GM19240 (cell line): ENCODE data around the gene FREM2.

ENCODE experiments used
- DNase-seq: peaks from one replicate; pipeline ENCODE4 v3.0.0; 2011; ENCODE audit warnings: low spot score; ENCODE audit not compliant: insufficient read length

Gene FREM2

DNA sequence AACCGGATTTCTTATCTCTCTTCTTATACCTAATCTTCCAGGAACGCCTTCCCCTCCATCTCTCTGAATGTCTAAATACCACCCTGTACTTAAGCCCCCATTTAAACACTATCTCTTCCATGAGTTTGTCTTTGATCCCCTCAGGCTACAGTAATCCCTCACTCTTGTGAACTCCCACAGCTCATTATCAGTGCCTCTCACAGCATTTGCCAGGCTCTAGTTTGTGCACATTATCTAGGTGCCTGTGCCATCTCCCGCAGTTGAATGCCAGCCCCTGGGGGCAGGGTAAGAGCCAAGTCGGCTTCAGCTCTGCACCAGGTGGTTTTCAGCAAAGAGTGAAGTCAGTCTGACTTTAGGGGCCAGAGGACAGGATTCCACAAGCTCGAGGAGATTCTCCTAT, 71.4 kb downstream of the FREM2 start:
- no peak for DNase-seq

DNA sequence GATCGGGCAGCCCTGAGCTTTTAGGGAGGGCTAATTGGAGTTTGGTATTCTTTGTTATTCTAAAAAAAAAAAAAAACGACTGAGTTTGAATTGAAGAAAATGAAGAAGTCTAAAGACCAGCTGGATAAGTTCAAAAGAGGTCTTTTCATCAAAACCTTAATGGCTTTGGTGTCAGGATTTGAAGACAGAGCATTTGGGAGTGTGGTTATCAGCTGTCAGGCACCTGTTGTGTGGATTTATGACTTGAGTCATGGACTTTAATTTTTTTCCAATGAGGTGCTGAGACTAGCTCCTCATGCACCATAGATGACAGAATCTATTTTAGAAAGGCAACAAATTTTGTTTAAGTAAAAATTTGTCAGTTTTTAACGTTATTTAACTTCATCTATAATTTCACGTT, 72.5 kb downstream of the FREM2 start:
- no peak for DNase-seq

DNA sequence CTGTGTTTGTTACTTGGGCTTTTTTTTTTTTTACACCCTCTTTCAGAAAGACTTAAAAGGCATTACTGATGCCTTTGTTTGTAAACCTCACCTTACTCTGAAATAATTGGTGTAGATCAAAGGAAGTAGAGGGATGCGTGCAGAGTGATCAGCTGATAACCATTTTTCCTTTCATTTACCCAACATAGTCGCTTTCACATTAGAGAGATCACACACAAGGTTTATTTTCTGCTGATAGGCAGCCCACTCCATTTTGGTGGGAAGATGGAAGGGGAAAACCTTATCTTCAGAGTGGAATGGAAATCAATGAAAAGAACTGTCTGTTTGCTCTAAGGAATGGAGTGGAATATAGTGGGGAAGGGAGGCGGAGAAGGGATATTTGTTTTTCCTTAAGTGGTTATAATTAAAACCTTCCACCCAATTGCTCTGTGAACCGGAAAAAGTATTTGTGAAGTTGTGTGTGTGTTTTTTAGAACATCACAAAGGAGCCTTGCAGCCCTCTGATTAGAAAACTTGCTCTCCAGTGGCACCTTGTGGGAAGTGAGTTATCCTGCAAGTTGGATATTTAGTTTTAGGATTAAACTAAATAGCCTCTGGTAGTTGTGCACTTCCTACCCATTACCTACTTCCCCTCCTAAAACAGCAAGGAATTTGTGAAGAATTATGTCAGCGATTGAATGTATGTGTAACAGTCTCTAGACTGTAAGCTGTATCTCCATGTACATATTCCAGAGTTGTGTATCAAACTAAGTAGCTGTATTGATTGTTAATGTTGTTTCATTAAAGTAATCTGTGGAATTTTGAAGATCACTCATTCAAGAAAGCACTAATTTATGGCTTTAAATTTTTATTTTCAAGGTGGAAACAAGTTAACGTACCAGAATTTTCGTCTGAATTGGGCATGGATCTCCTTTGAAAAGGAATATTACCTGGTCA, 76.8 kb downstream of the FREM2 start:
- no peak for DNase-seq

DNA sequence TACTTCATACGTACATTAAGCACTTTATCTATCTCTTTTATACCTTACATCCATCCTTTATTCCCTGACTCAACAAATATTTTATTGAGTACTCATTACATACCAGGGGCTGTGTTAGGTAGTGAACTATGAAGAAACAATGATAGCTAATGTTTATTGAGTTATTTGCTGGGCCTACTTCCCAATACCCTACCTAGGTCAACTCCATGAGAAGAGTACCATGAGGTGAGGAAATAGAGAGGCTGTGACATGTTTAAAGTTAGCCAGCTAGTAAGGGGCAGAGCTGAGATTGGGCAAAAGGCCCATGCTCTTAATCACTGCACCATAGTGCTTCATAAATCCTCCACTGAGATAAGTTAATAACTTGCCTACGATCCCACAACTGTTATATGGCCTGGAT, 79.9 kb downstream of the FREM2 start:
- DNase-seq: no peak

DNA sequence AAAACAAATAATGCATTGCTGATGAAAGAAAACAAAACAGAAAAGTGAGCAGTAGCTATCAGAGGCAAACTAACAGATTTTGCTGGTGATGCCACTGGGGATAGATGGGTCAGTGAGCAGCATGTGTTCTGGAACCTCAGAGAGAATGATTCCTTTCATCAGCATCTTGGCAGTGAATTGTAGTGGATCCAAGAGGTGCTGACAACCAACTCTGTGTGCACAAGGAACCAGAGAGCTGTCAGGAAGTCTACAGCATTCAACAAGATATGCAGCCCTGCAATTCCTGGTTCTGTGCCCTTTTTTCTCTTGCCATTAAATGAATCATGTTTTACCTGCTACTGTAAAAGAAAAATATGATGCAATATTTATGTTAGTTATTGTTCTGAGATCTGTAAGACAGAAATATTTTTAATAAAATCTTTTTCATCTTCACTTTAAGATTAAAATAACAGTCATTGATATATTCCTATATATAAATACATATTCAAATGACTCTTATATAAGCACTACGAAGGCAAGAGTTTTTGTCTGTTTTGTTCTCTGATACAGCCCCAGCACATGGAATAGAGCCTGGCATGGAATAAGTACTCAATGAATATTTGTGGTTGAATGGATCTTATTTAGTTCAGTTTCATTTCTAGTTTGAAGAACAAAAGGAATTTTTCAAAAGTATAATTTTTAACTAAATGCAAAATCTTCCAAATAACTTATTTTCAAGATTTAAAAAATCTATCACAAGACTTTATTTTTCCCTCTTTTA, 80.8 kb downstream of the FREM2 start:
- no peak for DNase-seq

DNA sequence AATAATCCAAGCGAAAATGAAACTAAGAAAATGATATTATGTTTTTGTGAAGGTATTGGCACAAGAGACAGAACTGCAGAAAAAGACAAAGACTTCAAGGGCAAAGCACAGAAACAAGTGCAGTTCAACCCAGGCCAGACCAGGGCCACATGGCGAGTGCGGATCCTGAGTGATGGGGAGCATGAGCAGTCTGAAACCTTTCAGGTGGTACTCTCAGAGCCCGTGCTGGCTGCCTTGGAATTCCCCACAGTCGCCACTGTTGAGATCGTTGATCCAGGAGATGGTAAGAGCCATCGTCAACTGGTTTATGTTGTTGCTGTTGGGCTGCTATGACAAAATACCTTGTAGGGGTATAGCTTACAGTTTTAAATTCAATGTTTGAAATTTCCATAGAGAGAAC, 82.6 kb downstream of the FREM2 start:
- no peak for DNase-seq

DNA sequence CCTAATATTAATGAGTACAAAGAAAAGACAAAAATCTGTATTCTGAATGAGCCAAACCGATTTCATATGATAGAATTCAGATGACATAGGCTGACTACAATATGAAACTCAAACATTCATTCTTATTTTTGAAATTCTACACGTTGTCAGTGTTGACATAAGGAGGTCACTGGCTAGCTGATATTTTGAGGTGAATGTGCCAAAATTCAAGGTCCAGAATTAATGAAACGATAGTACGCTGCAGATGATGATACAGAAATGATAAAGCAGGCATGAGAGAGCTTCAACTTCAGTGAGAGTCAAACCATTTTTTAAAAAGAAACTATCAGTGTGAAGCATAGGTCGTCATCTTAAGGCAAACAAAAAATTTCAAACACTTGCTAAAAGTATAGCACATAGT, 88.2 kb downstream of the FREM2 start:
- DNase-seq: no peak

DNA sequence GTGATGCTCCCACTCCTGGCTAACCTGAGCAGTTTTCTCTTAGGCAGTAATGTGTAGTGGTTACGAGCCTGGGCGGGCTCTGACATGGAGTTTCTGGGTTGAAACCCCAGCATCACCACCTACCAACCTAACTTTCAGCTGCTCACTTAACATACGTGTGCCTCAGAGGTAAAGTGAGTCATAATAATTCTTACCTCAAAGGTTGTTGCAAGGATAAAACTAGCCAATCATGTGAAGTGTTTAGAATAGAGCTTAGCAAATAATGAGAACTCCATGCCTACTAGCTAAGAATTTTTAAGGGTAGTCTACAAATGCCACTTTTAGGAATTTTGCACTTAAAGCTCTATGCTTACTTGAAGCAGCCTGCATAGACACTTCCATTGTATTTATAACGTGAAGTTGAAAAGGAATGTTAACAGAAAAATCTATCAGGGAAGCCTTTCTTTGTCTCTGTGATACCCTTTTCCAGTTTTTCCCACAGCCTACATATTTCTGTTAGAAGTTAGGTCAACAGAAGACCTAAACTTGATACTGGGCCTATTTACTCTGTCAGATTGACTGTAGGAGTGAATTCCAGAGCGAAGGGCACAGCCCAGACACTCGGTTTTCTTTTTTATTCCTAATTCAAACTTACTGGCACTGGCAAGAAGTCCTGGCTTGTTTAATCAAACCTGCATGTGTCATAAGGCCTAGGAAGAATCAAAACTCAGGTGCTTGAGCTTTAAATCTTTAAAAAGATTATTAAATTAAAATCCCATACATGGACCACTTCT, 90.7 kb downstream of the FREM2 start:
- no peak for DNase-seq

DNA sequence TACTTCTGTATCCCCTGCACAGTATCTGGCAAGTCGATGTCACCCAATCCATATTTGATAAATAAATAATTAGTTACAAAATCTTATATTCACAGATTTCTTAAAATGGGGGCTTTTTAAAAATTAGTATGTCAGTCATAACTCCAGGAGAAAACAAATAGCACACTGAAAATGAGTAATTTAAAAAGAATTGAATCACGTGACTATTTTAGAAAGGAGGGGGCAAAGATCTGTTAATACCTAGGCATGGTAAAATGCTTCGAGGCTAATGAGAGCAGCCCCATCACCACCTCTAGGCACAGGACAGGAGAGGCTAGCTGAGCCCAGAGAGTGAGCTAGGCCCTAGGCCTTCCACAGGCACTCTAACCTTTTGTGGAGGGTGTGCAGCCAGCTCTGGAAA, 94.7 kb downstream of the FREM2 start:
- DNase-seq: no peak

DNA sequence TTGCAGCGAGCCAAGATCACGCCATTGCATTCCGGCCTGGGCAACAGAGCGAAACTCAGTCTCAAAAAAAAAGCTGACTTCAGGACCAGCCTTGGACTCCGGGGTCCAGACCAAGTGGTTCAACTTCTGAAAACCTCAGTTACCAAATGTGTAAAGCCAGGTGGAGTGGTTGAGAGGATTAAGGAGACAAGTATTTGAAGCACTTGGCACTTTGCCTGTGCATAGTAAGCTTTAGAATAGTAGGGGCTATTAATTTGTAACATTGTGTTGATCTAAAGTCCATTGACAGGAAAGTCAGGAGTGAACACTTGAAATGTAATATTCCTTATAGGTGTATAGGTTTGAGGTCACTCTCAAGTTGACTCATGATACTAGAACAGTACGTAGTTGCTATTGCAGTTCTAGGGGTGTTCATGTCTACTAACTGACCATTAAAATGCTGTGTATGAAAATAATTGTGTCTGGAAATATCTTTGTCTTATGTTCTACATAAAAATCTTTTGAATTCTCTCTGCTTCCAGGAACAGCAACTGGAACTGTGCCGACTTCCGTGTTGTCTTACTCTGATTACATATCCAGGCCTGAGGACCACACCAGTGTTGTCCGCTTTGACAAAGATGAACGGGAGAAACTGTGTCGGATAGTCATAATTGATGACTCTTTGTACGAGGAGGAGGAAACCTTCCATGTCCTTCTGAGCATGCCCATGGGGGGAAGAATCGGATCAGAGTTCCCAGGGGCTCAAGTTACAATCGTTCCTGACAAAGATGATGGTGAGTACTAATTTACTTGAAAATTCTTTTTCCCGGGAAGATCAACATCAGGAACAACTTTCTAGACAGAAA, 97.4 kb downstream of the FREM2 start:
- no peak for DNase-seq

DNA sequence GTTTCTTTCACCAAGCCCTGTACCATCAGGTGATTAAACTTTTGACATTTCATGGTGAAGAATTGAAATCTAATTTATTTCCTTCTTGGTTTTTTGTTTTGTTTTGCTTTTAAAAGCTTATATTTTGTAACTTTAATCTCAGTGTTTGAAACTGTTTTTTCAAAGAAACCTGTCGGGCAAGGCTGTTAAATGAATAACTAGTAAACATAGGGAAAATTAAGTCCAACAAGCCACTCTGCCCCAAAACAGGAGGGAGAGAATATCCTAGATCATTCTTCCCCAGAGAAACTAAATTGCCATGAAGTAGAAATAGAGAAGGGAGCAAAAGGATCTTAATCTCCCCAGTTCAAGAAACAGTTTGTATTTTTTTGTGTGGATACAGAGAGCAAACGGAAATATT, 98.2 kb downstream of the FREM2 start:
- DNase-seq: no peak

DNA sequence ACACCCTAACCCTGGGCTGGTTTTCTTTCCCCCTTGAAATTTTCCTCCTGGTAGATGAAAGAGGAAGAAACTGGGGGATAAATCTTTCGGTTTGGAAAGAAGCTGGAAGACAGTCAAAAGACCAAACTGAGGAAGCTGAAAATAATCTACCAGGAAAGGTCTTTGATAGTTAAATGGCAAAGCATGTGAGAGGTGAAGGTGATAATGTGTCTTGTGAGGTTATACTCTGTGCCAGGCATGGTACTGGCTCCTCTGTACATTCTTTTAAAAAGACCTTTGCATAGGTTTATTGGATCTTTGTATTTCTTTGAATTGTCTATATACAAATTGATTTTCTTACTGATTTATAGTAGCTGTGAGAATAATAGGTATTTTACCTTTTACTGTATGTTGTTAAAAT, 98.6 kb downstream of the FREM2 start:
- no peak for DNase-seq

DNA sequence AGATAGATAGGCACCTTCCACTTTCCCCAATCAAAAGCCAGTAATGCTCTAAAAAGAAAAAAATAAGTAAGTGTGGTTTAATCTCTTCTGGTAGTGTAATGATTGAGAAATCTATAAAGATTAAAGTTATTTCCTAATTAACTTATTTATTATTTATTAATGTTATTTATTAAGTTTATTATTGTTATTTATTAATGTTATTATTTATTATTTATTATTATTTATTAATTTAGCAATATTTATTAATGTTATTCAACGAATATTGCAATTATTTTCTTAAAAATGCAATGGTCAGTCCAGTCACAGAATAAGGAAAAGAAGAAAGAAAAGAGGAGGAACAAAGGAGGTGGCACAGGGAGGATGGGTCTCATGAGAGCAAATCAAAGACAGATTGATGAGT, 100.7 kb downstream of the FREM2 start:
- no peak for DNase-seq

DNA sequence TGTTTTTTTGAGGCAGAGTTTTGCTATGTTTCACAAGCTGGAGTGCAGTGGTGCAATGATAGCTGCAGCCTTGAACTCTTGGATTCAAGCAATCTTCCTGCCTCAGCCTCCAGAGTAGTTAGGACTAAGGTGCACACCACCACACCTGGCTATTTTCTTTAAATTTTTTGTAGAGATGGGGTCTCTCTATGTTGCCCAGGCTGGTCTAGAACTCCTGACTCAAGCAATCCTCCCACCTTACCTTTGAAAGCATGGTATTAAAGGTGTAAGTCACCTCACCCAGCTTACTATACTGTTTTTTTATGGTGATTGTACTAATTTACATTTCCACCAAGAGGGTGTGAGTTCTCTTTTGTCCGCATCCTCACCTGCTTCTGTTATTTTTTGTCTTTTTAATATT, 110.0 kb downstream of the FREM2 start:
- no peak for DNase-seq

DNA sequence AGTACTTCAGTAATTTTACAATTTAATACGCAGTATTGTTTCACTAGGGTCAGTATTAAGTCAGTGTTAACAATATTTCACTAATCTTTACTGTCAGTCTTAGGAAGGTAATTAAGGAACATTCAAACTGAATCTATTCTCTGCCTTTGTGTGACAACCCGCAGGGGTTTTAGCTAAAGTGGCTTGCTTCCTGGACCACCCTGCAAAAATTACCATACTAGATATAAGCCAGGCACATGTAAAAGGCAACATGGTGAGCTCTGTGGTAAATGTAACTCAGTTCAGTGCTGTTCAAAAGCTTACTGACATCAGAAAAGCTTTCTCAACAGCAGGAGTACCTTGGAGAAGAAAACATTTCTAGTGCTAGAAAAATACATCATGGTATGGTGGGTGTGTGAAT, 116.7 kb downstream of the FREM2 start:
- no peak for DNase-seq

DNA sequence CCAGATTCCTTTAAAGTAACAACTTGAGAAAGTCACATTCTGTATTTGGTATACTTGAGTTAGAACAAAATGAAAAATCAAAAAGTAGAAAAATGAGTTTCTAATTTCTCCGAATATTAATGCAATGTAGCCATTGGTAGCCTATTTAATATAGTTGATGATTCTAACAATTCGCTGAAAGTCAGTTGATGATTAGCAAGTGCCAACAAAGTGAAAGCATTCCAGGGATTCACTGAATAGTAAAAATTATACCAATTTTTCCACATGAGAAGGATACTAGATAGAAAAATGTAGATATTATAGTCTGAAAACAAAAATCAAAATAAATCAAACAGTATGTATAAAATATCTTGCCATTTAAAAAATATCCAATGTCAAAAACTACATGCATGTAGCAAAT, 117.2 kb downstream of the FREM2 start:
- DNase-seq: no peak

DNA sequence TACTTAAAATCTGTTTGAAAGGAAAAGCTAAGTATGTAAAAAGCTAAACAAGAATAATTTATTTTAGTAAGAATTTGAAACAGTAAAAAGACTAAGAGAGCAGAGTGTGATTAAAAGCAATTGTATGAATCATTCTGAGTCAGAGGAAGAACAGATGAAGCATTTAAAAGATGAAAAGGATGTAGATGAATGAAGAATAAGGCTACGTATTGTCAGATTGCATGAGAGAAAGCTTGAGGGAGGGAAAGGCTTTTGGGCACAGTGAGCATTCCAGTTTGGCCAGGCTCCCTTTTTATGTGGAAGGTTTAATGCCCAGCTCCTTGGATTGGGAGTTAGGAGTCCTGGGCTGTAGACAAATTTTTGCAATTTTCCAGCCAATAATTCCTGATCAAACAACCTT, 117.7 kb downstream of the FREM2 start:
- DNase-seq: no peak

DNA sequence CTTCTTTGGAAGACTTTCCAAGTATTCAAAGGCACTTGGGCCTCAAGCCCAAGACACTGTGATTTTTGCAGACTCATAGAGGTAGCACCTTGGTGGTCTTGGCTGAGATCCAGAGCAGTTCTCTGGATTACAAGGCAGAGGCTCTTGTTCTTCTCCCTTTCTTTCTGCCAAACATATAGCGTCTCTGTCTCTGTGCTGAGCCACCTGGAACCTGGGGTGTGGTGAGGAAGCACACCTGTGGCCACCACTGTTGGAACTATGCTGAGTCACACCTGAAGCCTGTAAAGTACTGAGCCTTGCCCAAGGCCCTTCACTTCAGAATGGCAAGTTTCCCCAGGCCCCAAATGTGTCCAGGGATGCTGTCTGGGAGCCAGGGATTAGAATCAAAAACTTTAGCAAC, 127.5 kb downstream of the FREM2 start:
- no peak for DNase-seq

DNA sequence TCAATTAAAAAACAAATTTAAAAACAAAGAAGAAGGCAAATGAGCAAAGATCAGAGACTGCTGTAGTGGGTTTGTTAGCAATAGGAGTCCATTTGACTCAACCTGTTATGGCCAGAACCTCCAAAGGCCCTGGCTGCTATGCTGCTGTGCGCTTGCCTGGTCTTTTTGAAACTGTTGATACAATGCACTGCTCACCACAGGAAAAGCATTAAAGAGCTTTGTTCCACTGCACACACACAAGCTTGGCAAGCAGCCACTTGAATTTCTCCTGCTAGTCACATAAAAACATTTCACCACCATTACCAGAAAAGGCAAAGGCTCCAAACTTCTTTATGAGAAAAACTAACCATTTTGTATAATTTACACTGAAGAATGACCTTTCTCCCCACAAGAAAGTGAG, 132.2 kb downstream of the FREM2 start:
- no peak for DNase-seq

DNA sequence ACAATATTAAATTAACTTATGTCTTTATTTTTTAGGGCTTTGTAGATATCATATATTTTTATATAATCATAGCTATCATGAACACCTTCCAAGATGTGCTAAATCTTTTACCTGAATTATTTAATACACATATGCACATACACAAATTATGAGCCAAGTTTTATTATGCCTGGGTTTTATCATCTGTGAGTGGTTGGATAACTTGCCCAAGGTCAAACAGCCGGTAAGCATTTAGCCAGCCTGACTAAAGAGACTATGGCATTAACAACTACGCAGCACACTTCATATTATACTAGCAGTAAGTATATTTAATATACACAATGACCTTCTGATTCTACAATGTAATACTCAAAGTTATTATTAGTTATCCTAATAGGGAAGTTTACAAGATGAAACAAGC, 132.7 kb downstream of the FREM2 start:
- DNase-seq: no peak
